ENCODE data around the gene MAN1B1. TPM values are rescaled to one million over a fixed set of nuclear protein-coding genes. Genes with fewer than 3 reads are reported as not detected.
"Not testable (repeated sequence)": the region's sequence is repeated elsewhere in the genome, so short reads cannot be mapped to it uniquely, and the experiment has no call there.

Gene MAN1B1
- total RNA-seq, 2 donors from 2014 or later = 32.0 to 44.3 TPM

GRCh38 chr9:137135154-137135553, 48.4 kb downstream of the MAN1B1 start:
- intact Hi-C loops (cut with DNase I); DNase-seq (ENCODE audit: low spot score): not testable (repeated sequence)

DNA sequence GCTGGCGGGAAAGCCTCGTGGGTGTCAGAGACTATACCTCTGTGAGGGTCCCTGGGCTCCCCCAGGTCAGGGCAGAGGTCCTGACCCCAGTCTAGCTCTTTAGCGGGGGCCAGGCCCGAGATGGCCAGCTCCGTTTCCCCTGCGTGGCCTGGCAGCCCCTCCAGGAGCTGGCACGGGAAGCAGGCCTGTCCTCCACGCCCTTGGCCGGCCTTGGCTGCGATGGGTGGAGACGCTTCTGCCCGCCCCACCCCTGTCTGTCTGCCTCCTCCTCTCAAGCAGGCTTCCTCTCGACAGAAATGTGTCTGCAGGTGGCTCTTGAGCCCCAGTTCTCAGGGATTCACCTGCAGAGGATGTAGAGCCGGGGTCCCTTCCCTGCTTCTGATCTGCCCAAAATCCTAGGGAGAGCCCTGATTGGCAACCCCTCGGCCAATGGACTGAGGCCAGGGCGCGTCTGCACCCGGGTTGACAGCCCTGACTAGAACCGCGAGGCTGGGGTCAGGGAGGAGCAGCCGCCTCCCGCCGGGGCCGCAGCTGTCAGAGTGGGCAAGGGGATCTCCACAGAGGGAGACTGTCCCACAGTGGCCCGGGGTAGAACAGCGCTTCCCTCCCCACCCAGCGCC, 49.6 kb downstream of the MAN1B1 start:
- intact Hi-C loops (cut with DNase I) = no loop called here
- DNase-seq (ENCODE audit: low spot score) = no peak

DNA sequence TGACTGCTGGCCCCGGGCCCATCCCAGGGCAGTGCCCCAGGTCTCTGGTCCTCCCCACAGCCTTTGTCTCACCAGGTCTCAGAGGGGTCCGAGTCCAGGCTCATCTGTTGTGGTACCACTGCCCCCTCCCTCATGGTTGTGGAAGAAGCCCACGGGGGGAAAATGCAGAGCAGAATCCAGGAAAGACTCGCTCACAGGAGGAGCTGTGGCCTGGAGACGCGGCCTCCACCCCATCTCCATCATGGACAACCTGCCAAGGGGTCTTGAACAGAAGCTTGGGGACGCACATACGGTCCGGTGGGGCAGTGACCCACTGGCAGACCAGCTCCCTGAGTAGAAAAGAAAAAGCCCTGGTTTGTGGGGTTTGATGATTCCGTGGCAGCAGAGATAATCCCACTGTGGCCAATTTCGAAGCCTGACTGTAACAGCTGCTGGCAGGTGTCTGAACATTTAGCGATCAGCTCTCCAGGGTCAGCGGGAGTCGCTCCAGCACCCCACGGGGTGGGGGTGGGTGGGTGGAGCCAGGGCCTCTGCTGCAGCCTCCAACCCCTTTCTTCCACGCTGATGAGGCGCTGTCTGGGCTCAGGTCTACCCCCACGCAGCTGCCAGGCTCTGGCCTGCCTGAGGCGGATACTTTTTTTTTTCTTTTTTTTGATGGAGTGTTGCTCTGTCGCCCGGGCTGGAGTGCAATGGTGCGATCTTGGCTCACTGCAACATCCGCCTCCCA, 50.3 kb downstream of the MAN1B1 start:
- no peak for DNase-seq (ENCODE audit: low spot score)
- intact Hi-C loops (cut with DNase I) = no loop called here

GRCh38 chr9:137138058-137138721, 51.4 kb downstream of the MAN1B1 start:
- intact Hi-C loops (cut with DNase I) = no loop called here
- no peak for DNase-seq (ENCODE audit: low spot score)

- no peak for DNase-seq (ENCODE audit: low spot score)
- intact Hi-C loops (cut with DNase I) = no loop called here
These were observed 52.1 kb downstream of the MAN1B1 start, which contains the start of gene GRIN1 for GRCh38 chr9:137138722-137139467. Gene GRIN1, plus strand, starts transcription at chr9:137139154. Its CDS starts 333 bp downstream, at chr9:137139487.

DNA sequence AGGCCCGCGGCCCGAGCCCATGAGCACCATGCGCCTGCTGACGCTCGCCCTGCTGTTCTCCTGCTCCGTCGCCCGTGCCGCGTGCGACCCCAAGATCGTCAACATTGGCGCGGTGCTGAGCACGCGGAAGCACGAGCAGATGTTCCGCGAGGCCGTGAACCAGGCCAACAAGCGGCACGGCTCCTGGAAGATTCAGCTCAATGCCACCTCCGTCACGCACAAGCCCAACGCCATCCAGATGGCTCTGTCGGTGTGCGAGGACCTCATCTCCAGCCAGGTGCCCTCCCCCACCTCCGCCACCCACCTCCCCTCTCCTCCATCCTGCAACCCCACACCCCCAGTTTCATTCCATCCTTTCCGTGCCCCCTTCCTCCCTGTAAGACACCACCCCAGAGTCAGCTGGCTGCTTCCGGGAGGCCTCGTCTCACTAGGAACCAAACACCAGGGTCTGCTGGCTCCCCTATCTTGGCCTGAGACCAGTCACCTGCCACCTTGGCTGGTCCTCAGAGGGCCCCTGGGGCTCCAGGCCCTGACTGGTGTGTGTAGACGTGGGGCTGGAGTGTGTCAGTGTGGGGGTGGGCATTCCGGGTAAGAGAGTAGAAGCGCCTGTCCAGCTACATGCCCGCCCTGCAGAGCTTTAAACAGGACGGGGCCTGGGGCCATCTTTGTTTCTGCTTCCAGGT, 52.8 kb downstream of the MAN1B1 start:
- intact Hi-C loops (cut with DNase I) = no loop called here

DNA sequence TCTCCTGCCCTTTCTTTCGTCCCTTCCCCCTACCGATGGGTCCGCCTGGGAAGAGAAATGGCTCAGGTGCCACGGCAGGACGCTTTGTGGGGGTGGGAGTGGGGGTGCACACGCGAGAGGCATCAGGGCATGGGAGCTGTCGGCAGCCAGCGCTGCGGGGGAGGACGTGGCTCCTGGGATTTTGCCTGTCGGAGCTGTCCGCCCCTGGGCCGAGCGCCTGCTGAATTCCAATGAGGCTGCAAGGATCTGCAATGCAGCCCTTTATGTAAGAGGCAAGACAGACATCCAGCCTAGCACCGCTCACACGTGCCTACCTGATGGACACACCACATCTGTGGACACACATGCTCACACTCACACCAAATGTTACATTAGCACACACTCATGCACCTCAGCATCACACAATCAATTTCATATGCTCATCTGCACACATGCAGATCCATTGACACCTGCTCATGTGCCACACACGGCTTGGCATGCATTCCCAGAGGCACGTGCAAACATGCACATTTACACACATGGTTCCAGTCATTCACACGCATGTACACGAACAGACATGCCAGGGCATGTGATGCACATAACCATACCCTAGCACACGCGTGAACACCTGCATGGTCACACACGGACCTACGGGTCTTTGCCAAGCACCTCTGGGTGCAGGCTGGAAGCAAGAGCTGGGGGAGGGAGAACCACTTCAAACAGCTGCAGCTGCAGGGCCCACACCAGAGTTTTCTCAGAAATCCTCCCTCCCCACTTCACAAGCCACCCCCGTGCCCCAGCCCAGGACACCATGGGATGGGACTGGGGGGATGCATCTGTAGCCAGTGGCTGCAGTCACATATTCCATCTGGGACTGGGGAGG, 53.6 kb downstream of the MAN1B1 start:
- intact Hi-C loops (cut with DNase I) = no loop called here
- no peak for DNase-seq (ENCODE audit: low spot score)

More for the DNA sequence above, 52.8 kb downstream of the MAN1B1 start:
- DNase-seq (ENCODE audit: low spot score) = no peak

GRCh38 chr9:137141050-137141810, 54.4 kb downstream of the MAN1B1 start:
- DNase-seq (ENCODE audit: low spot score) = no peak
- intact Hi-C loops (cut with DNase I) = no loop called here

DNA sequence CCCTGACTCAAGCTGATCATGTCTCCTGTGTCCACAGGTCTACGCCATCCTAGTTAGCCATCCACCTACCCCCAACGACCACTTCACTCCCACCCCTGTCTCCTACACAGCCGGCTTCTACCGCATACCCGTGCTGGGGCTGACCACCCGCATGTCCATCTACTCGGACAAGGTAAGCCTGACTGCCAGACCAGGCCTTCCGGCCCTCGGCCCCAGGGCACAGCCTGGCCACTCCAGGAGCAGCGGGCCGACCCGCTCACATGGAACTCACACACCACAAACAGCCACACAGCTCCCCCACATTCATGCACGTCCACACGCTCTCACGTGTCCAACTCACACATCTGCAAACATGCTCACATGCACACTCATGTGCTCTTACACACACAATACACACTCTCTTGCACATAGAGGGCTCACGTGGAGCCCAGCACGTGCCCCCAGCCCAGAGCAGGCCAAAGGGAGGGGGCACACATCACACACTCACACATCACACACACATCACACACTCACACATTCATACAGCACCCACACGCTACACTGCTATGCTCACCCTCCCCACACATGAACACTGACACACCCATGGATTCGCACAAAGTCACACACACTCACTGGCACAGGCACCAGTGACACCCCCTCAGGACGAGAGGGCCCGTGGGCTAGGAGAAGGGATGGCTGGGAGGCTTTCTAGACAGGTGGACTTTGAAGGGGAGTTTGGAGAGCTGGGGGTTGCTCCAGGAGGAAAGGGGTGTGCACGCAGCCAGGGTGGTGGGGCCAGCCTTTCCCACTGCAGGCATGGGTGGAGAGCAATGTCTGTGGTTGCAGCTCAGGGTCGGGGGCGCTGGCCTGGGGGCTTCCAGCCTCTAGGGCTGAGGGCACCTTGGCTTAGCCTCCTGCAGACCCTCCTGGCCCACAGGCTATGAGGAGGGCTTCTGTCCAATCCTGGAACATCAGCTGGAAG, 55.5 kb downstream of the MAN1B1 start:
- intact Hi-C loops (cut with DNase I) = no loop called here
- no peak for DNase-seq (ENCODE audit: low spot score)

GRCh38 chr9:137143459-137143858, 56.7 kb downstream of the MAN1B1 start:
- intact Hi-C loops (cut with DNase I) = no loop called here
- no peak for DNase-seq (ENCODE audit: low spot score)

DNA sequence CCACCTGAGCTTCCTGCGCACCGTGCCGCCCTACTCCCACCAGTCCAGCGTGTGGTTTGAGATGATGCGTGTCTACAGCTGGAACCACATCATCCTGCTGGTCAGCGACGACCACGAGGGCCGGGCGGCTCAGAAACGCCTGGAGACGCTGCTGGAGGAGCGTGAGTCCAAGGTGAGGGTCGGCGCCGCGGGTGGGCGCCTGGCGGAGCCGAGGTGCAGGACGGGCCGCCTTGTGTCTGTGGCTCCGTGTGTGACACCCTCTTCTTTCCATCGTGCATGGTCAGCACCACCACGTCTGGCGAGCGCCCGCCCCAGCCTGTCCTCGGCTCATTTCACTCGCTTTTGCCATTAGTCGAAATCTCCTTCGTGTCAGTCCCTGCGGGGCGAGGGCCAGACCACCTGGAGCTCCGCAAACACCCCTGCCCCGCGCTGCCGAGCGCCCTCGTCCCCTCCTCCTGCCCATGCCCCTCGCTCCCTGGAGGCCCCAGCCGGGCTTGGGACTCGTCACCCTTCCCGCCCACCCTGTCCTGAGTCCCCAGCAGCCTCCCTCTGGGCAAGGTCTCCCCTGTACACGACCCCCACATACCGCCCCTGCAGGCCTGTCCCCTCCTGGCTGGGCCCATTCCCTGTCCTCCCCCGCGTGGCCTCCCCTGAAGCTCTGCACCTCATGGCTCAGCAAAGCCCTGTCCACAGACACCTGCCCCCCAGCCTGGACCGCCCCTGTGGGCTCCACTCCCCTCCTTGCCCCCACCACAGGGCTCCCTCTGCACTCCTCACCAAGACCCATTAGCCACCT, 59.1 kb downstream of the MAN1B1 start:
- intact Hi-C loops (cut with DNase I) = no loop called here
- no peak for DNase-seq (ENCODE audit: low spot score)

GRCh38 chr9:137146527-137146918, 59.7 kb downstream of the MAN1B1 start:
- intact Hi-C loops (cut with DNase I) = no loop called here
- no peak for DNase-seq (ENCODE audit: low spot score)

DNA sequence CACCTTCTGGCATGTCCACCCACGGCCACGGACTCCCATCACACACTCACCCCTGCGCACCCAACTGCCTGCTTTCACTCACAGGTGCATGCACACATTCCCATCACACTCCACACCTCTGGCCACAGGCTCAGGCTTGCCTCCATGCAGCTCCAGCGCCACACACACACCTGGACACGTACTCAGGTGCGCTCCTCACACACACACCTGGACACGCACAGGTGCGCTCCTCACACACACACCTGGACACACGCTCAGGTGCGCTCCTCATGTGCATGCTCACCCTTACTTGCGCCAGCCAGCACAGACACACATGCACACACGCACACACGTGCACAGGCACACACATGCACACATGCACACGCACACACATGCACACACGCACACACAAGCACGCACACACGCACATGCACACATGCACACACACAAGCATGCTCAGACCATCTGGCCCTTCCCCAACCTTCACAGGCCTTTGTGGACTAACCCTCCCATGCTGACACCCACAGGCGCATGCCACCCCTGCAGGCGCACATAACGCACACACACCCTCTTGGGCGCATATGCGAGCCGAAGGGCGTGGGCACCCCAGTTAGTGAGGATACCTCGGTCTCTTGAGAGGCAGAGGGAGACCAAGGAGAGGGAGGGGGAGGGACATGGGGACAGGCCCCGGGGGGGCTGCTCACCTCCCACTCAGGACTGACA, 60.5 kb downstream of the MAN1B1 start:
- intact Hi-C loops (cut with DNase I) = no loop called here
- no peak for DNase-seq (ENCODE audit: low spot score)

DNA sequence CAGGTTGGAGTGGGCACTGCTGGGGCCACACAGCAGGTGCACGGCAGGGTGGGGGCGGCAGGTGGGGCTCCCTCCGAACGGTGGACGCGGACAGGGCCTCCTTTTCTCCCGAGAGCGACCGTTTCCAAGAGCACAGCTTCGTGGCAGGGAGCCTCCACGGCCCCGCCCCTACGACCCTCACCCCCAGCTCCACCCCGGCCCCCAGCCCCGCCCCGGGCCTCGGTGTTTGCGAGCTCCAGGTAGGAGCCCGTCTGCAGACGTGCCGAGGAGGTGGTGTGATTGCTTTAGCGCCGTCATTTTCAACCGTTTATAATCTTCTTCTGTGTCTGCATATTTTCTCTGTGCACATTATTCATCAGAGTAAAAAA, 61.0 kb downstream of the MAN1B1 start:
- no peak for DNase-seq (ENCODE audit: low spot score)
- intact Hi-C loops (cut with DNase I) = no loop called here

GRCh38 chr9:137148242-137148641, 61.5 kb downstream of the MAN1B1 start:
- intact Hi-C loops (cut with DNase I) = no loop called here
- DNase-seq (ENCODE audit: low spot score) = no peak
